Smooth muscle cell (in vitro differentiated cells): ENCODE data around the gene BAG3. TPM values are rescaled to one million over a fixed set of nuclear protein-coding genes. Genes with fewer than 3 reads are reported as not detected.
"Not testable (repeated sequence)": the region's sequence is repeated elsewhere in the genome, so short reads cannot be mapped to it uniquely, and the experiment has no call there.

ENCODE experiments used
- DNase-seq: peaks from one replicate; lab custom pipeline; 2025; ENCODE audit not compliant: unreplicated experiment; lab: John Stamatoyannopoulos, UW
- H2AFZ ChIP-seq: fragments of 200-600 bp; sonication (generic); 2 replicates; pipeline ENCODE4 v1.6.0; 2016; ENCODE audit warnings: antibody characterized with exemption, low read depth, mild to moderate bottlenecking
- H3F3A ChIP-seq: fragments of 200-600 bp; sonication (generic); 2 replicates; pipeline ENCODE4 v1.6.0; 2017; ENCODE audit warnings: antibody characterized with exemption, low read depth
- H3K27ac ChIP-seq: fragments of 200-600 bp; sonication (generic); 2 replicates; pipeline ENCODE4 v1.5.1; 2016; ENCODE audit warnings: low read depth, mild to moderate bottlenecking
- H3K27me3 ChIP-seq: fragments of 200-600 bp; sonication (generic); 2 replicates; pipeline ENCODE4 v1.6.1; 2016; ENCODE audit warnings: low read depth, mild to moderate bottlenecking
- H3K36me3 ChIP-seq: fragments of 200-600 bp; sonication (generic); 2 replicates; pipeline ENCODE4 v1.5.1; 2016; ENCODE audit warnings: low read depth
- H3K4me1 ChIP-seq: fragments of 200-600 bp; sonication (generic); 2 replicates; pipeline ENCODE4 v1.5.1; 2016; ENCODE audit warnings: low read depth
- H3K4me2 ChIP-seq: fragments of 200-600 bp; sonication (generic); 2 replicates; pipeline ENCODE4 v1.6.0; 2016; ENCODE audit warnings: mild to moderate bottlenecking
- H3K4me3 ChIP-seq: fragments of 200-600 bp; sonication (generic); 2 replicates; pipeline ENCODE4 v1.5.1; 2016; ENCODE audit warnings: mild to moderate bottlenecking
- H3K79me2 ChIP-seq: fragments of 200-600 bp; sonication (generic); 2 replicates; pipeline ENCODE4 v1.6.0; 2016; ENCODE audit warnings: low read depth, mild to moderate bottlenecking
- H3K9ac ChIP-seq: fragments of 200-600 bp; sonication (generic); 2 replicates; pipeline ENCODE4 v1.6.0; 2016; ENCODE audit warnings: low read depth
- H3K9me3 ChIP-seq: fragments of 200-600 bp; sonication (generic); replicated peaks from 2 replicates; pipeline ENCODE4 v1.5.1; 2016; ENCODE audit warnings: low read depth
- H4K20me1 ChIP-seq: fragments of 200-600 bp; sonication (generic); 2 replicates; pipeline ENCODE4 v1.6.0; 2016; ENCODE audit warnings: low read depth
- whole genome bisulfite sequencing: methylation state at CpG from one replicate; pipeline ENCODE4 v1.1.7; 2016; ENCODE audit warnings: low lambda C conversion rate; 5-methylcytosine and 5-hydroxymethylcytosine counted together
- polyA plus RNA-seq: library from polyadenylated mRNA; unstranded; fragments of >200 nt; fragmentation: Nextera tagmentation; extraction: Ambion mirVana; gene quantifications from 2 replicates; pipeline ENCODE4 v1.2.1, GENCODE V29; 2016
- total RNA-seq: library from RNA; depleted of rRNA; stranded (reverse); fragments of >200 nt; gene quantifications from 2 replicates; pipeline ENCODE4 v1.2.3, GENCODE V29; 2014
- TF ChIP-seq, protein P1 (sequence below): fragments of 200-600 bp; sonication (generic); IDR thresholded peaks from 2 replicates; pipeline ENCODE4 v1.5.1; 2017; ENCODE audit warnings: borderline replicate concordance, mild to moderate bottlenecking, antibody characterized with exemption; ENCODE audit not compliant: insufficient read depth, poor library complexity, severe bottlenecking

BAG3 gene
- total and polyA plus RNA-seq, 2 experiments from 2014 or later, result 25.5 to 73.7 TPM

DNA sequence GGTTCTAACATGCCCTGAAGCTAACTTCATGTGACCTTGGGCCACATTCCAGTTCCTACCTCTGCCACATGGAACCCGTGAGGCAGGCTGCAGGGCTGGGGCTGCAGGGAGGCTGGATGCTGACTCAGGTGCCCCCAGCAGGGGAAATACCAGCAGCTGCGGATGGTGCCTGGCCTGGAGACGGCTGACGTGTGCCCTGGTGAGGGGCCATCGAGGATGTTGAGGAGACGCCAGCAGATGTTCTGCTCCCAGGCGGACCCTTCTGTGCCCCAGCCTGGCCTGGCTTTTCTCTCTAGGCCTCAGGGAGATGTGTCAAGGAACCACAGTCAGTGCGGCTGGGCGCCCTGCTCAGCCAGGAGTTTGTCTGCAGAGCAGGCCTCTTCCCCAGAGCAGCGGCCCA lies 8.8 kb downstream of the BAG3 start:
- 55% methylated on average over 10 of the region's 10 CpGs for WGBS
- Histone ChIP-seq H3K36me3 (no peaks in the 10 kb centered on the region), H3K9me3 (no peaks in the 10 kb centered on the region), H3K4me3 (no peak overlapping the region), H3K4me1 (peaks cover 28% of the 10 kb centered on the region), H2AFZ (no peak overlapping the region), H4K20me1 (peaks cover 100% of the 10 kb centered on the region), H3K79me2 (peaks cover 91% of the 10 kb centered on the region), H3K9ac (no peak overlapping the region), H3K4me2 (no peak overlapping the region), H3K27ac (peak overlapping the region; percentile 21), H3K27me3 (no peaks in the 10 kb centered on the region), H3F3A (peaks cover 34% of the 10 kb centered on the region)
- DNase-seq, result no peak
- TF ChIP-seq, protein P1, sequence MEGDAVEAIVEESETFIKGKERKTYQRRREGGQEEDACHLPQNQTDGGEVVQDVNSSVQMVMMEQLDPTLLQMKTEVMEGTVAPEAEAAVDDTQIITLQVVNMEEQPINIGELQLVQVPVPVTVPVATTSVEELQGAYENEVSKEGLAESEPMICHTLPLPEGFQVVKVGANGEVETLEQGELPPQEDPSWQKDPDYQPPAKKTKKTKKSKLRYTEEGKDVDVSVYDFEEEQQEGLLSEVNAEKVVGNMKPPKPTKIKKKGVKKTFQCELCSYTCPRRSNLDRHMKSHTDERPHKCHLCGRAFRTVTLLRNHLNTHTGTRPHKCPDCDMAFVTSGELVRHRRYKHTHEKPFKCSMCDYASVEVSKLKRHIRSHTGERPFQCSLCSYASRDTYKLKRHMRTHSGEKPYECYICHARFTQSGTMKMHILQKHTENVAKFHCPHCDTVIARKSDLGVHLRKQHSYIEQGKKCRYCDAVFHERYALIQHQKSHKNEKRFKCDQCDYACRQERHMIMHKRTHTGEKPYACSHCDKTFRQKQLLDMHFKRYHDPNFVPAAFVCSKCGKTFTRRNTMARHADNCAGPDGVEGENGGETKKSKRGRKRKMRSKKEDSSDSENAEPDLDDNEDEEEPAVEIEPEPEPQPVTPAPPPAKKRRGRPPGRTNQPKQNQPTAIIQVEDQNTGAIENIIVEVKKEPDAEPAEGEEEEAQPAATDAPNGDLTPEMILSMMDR, result no peak

GRCh38 chr10:119662076-119662605 lies 11.0 kb downstream of the BAG3 start:
- H3K36me3 ChIP-seq, H3K27me3 ChIP-seq, H3K27ac ChIP-seq, H2AFZ ChIP-seq, H3K4me2 ChIP-seq, H3K4me3 ChIP-seq, DNase-seq, H3K9me3 ChIP-seq, H3K9ac ChIP-seq: not testable (repeated sequence)
- Histone ChIP-seq H3K4me1 (peaks cover 23% of the 10 kb centered on the region), H4K20me1 (peaks cover 99% of the 10 kb centered on the region), H3K79me2 (peaks cover 94% of the 10 kb centered on the region), H3F3A (peaks cover 23% of the 10 kb centered on the region)
- 94% methylated on average over 7 of the region's 7 CpGs for WGBS

- Histone ChIP-seq H3K4me1 (peaks cover 22% of the 10 kb centered on the region), H3K9me3 (no peaks in the 10 kb centered on the region), H3F3A (peaks cover 8% of the 10 kb centered on the region), H3K79me2 (peaks cover 86% of the 10 kb centered on the region), H4K20me1 (peaks cover 99% of the 10 kb centered on the region), H3K9ac (no peak overlapping the region), H3K27ac (peak overlapping the region; percentile 29), H3K4me3 (no peak overlapping the region), H2AFZ (no peak overlapping the region), H3K4me2 (peak overlapping the region; percentile 39), H3K36me3 (no peaks in the 10 kb centered on the region), H3K27me3 (no peaks in the 10 kb centered on the region)
- DNase-seq, result no peak
- TF ChIP-seq, protein P1, result no peak
- 69% methylated on average over 12 of the region's 12 CpGs for WGBS
These were observed 12.9 kb downstream of the BAG3 start for GRCh38 chr10:119663866-119664698.

DNA sequence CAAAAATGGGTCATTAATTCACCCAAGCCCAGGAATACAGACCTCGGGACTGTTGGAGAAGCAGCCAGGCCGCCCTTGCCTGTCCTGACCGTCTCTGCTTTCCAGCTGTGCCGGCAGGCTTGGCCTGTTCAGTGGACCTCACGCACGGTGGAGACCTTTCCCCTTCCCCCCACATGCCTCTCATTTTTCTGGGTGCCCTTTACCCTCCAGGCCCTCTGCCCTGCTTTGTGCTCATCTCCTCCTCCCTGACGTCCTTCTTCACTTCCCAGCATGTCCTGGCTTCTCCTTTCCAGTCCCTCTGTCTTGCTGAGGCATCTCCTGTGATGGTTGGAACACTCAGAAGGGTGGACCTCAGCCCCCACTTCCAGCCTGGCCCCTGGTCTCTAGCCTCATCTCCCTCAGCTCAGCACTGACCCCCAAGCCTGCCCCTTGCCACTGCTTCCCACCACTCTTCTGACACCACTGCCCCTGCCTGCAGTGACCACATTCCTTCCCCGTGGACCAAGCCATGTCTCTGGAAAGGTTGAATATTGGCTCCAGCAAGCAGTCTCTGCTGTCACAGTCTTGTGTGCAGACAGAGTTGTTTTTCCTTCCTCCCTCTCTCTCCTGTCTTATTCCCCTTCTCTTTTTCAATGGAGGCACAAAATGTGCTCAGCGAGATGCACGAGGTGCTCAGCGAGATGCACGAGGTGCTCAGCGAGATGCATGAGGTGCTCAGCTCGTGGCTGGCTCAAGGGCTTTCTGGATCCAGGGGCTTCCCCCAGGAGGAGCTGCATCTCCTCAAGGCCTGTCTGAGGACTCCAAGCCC lies 14.9 kb downstream of the BAG3 start:
- H3K4me1 ChIP-seq, result peaks cover 22% of the 10 kb centered on the region
- no peak overlapping the region for H2AFZ ChIP-seq
- H3K4me2 ChIP-seq, result no peak overlapping the region
- no peaks in the 10 kb centered on the region for H3K36me3 ChIP-seq
- no peak for DNase-seq
- H3K79me2 ChIP-seq, result peaks cover 84% of the 10 kb centered on the region
- H4K20me1 ChIP-seq, result peaks cover 99% of the 10 kb centered on the region
- no peak overlapping the region for H3K27ac ChIP-seq
- 70% methylated on average over 14 of the region's 14 CpGs for WGBS
- H3K4me3 ChIP-seq, result no peak overlapping the region
- H3K9me3 ChIP-seq, result no peaks in the 10 kb centered on the region
- no peaks in the 10 kb centered on the region for H3K27me3 ChIP-seq
- H3F3A ChIP-seq, result peaks cover 6% of the 10 kb centered on the region
- H3K9ac ChIP-seq, result no peak overlapping the region
- TF ChIP-seq, protein P1, result no peak
